OCI-LY1 (cell line): ENCODE measurements around the gene MAN1C1.

Experiments used
- H2AFZ ChIP-seq: fragments of 200-600 bp; sonication (generic), shearing (Covaris generic); 2 replicates; pipeline ENCODE4 v1.6.0; 2014; ENCODE audit warnings: antibody characterized with exemption, mild to moderate bottlenecking, low read length
- H3F3A ChIP-seq: fragments of 200-600 bp; sonication (generic), shearing (Covaris generic); 2 replicates; pipeline ENCODE4 v1.6.0; 2014; ENCODE audit warnings: mild to moderate bottlenecking, antibody characterized with exemption, low read length, moderate library complexity; ENCODE audit not compliant: insufficient read depth
- H3K27ac ChIP-seq: fragments of 200-600 bp; sonication (generic); 2 replicates; pipeline ENCODE4 v1.5.1; 2014; ENCODE audit warnings: low read length, mixed run types, mild to moderate bottlenecking, low read depth; ENCODE audit not compliant: poor library complexity, severe bottlenecking
- H3K27me3 ChIP-seq: fragments of 200-600 bp; sonication (generic); 2 replicates; pipeline ENCODE4 v1.6.0; 2014; ENCODE audit warnings: antibody characterized with exemption, mild to moderate bottlenecking, low read length, moderate library complexity; ENCODE audit not compliant: insufficient read depth
- H3K36me3 ChIP-seq: fragments of 200-600 bp; sonication (generic); 2 replicates; pipeline ENCODE4 v1.6.1; 2014; ENCODE audit warnings: mild to moderate bottlenecking, antibody characterized with exemption, low read length, moderate library complexity, mixed read lengths; ENCODE audit not compliant: insufficient read depth
- H3K4me1 ChIP-seq: fragments of 200-600 bp; sonication (generic); 2 replicates; pipeline ENCODE4 v1.5.1; 2014; ENCODE audit warnings: mild to moderate bottlenecking, low read length, moderate library complexity; ENCODE audit not compliant: insufficient read depth, severe bottlenecking
- H3K4me2 ChIP-seq: fragments of 200-600 bp; sonication (generic), shearing (Covaris generic); 2 replicates; pipeline ENCODE4 v1.6.1; 2014; ENCODE audit warnings: low read length
- H3K4me3 ChIP-seq: fragments of 200-600 bp; sonication (generic); 2 replicates; pipeline ENCODE4 v1.5.1; 2014; ENCODE audit warnings: low read length, low read depth, mild to moderate bottlenecking, mixed read lengths; ENCODE audit not compliant: poor library complexity, severe bottlenecking
- H3K79me2 ChIP-seq: fragments of 200-600 bp; shearing (Covaris generic); 2 replicates; pipeline ENCODE4 v1.6.1; 2016; ENCODE audit warnings: mixed run types, low read length, mixed read lengths; ENCODE audit not compliant: insufficient read depth
- H3K9ac ChIP-seq: fragments of 200-600 bp; sonication (generic), shearing (Covaris generic); 2 replicates; pipeline ENCODE4 v1.6.1; 2014; ENCODE audit warnings: mild to moderate bottlenecking, low read length, mixed read lengths
- H3K9me2 ChIP-seq: fragments of 200-600 bp; sonication (generic), shearing (Covaris generic); 2 replicates; pipeline ENCODE4 v1.6.1; 2014; ENCODE audit warnings: low read depth, mild to moderate bottlenecking, low read length, mixed read lengths
- H3K9me3 ChIP-seq: fragments of 200-600 bp; shearing (Covaris generic); 2 replicates; pipeline ENCODE4 v1.6.1; 2014; ENCODE audit warnings: low read length, mixed read lengths
- H4K20me1 ChIP-seq: fragments of 200-600 bp; sonication (generic), shearing (Covaris generic); 2 replicates; pipeline ENCODE4 v1.6.0; 2016; ENCODE audit warnings: mild to moderate bottlenecking, low read length; ENCODE audit not compliant: insufficient read depth
- EZH2 ChIP-seq: fragments of 200-600 bp; sonication (generic), shearing (Covaris generic); IDR thresholded peaks from 2 replicates; pipeline ENCODE4 v1.8.0; 2017; ENCODE audit warnings: borderline replicate concordance, mixed run types, mild to moderate bottlenecking, antibody characterized with exemption, low read length, moderate library complexity, mixed read lengths
- TF ChIP-seq, protein P1 (sequence below): fragments of 200-600 bp; sonication (generic), shearing (Covaris generic); IDR thresholded peaks from 2 replicates; pipeline ENCODE4 v1.5.1; 2017; ENCODE audit warnings: mild to moderate bottlenecking, antibody characterized with exemption, low read length, moderate library complexity, mixed read lengths

Gene MAN1C1

GRCh38 chr1:25674807-25675084, 58.2 kb downstream of the MAN1C1 start:
- H3K9me3 ChIP-seq = no peaks in the 10 kb centered on the region
- no peaks in the 10 kb centered on the region for H3K79me2 ChIP-seq
- H3K9me2 ChIP-seq = no peaks in the 10 kb centered on the region
- TF ChIP-seq, protein P1, sequence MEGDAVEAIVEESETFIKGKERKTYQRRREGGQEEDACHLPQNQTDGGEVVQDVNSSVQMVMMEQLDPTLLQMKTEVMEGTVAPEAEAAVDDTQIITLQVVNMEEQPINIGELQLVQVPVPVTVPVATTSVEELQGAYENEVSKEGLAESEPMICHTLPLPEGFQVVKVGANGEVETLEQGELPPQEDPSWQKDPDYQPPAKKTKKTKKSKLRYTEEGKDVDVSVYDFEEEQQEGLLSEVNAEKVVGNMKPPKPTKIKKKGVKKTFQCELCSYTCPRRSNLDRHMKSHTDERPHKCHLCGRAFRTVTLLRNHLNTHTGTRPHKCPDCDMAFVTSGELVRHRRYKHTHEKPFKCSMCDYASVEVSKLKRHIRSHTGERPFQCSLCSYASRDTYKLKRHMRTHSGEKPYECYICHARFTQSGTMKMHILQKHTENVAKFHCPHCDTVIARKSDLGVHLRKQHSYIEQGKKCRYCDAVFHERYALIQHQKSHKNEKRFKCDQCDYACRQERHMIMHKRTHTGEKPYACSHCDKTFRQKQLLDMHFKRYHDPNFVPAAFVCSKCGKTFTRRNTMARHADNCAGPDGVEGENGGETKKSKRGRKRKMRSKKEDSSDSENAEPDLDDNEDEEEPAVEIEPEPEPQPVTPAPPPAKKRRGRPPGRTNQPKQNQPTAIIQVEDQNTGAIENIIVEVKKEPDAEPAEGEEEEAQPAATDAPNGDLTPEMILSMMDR = no peak
- no peak for TF ChIP-seq EZH2
- H4K20me1 ChIP-seq = no peaks in the 10 kb centered on the region
- H3K27ac ChIP-seq = no peak overlapping the region
- H2AFZ ChIP-seq = no peak overlapping the region
- 0 out of 2 replicates have a peak, but pooled peaks cover 7% of the 10 kb centered on the region for H3K27me3 ChIP-seq
- H3K9ac ChIP-seq = no peak overlapping the region
- H3K4me2 ChIP-seq = no peak overlapping the region
- no peaks in the 10 kb centered on the region for H3K36me3 ChIP-seq
- H3F3A ChIP-seq = no peaks in the 10 kb centered on the region
- no peaks in the 10 kb centered on the region for H3K4me1 ChIP-seq
- H3K4me3 ChIP-seq = no peak overlapping the region

- H3K27ac ChIP-seq = no peak overlapping the region
- no peaks in the 10 kb centered on the region for H3K79me2 ChIP-seq
- no peaks in the 10 kb centered on the region for H3K9me2 ChIP-seq
- no peaks in the 10 kb centered on the region for H3K36me3 ChIP-seq
- no peaks in the 10 kb centered on the region for H3K9me3 ChIP-seq
- TF ChIP-seq EZH2 = no peak
- TF ChIP-seq, protein P1 = no peak
- H3K4me1 ChIP-seq = no peaks in the 10 kb centered on the region
- H3K4me3 ChIP-seq = no peak overlapping the region
- H3K27me3 ChIP-seq = peaks cover 10% of the 10 kb centered on the region; the same call in 1 of the 2 replicates
- no peak overlapping the region for H2AFZ ChIP-seq
- H3K4me2 ChIP-seq = no peak overlapping the region
- H4K20me1 ChIP-seq = no peaks in the 10 kb centered on the region
- H3F3A ChIP-seq = no peaks in the 10 kb centered on the region
- H3K9ac ChIP-seq = no peak overlapping the region
These were observed 59.3 kb downstream of the MAN1C1 start for GRCh38 chr1:25675729-25676476.

DNA sequence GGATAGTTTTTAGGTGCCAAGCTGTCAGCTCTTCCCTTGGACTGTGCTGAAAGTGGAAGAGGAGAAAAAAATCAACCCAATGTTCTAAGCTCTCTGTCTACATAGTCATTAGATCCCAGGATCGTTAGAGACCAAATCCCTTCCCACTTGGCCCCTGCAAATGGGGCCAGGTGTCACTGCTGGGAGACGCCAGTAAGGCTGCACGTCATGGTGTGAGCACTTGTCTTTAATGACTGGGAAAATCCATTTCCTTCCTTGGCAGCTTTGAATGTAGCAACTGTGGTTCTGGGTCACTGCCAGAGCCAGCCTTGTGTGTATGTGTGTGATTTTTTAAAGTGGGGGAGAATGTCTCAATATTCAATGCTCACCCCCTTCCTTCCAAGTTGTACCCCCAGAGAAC, 59.9 kb downstream of the MAN1C1 start:
- H3K79me2 ChIP-seq = no peaks in the 10 kb centered on the region
- no peaks in the 10 kb centered on the region for H3K4me1 ChIP-seq
- H2AFZ ChIP-seq = no peak overlapping the region
- H4K20me1 ChIP-seq = no peaks in the 10 kb centered on the region
- no peaks in the 10 kb centered on the region for H3F3A ChIP-seq
- H3K27me3 ChIP-seq = peaks cover 10% of the 10 kb centered on the region; the same call in 1 of the 2 replicates
- no peak overlapping the region for H3K27ac ChIP-seq
- no peak overlapping the region for H3K4me2 ChIP-seq
- H3K4me3 ChIP-seq = no peak overlapping the region
- H3K9me3 ChIP-seq = no peaks in the 10 kb centered on the region
- TF ChIP-seq EZH2 = no peak
- TF ChIP-seq, protein P1 = no peak
- H3K9ac ChIP-seq = no peak overlapping the region
- no peaks in the 10 kb centered on the region for H3K36me3 ChIP-seq
- H3K9me2 ChIP-seq = no peaks in the 10 kb centered on the region
